H1 (cell line): ENCODE measurements around the gene NFX1. TPM values are rescaled to one million over a fixed set of nuclear protein-coding genes. Genes with fewer than 3 reads are reported as not detected.

Experiments
- CTCF ChIA-PET: fragments of 300-600 bp; sonication (Branson Sonifier 250); formaldehyde crosslinking; loops from one replicate; lab custom pipeline; 2021; ENCODE audit not compliant: partially characterized antibody; lab: Charles Lee
- POLR2A ChIA-PET: fragments of 300-600 bp; sonication (Branson Sonifier 250); formaldehyde crosslinking; loops from one replicate; lab custom pipeline; 2021; ENCODE audit warnings: inconsistent platforms; ENCODE audit not compliant: partially characterized antibody; lab: Charles Lee
- DNase-seq, 2 experiments: peaks; one replicate each; pipeline versions ENCODE4 v3.0.0 to v3.0.0-alpha.2; 2010 to 2022; ENCODE audit warnings: low spot score in 2 of 2, low read depth in 1 of 2, mixed read lengths in 1 of 2
- FAIRE-seq: peaks from 2 replicates; lab custom pipeline; 2011; peaks lifted over from hg19 to GRCh38; lab: Jason Lieb, UNC
- H2AFZ ChIP-seq: 2 replicates; pipeline ENCODE4 v1.8.1; 2012; ENCODE audit warnings: low read length, inconsistent platforms
- H2AK5ac ChIP-seq: 2 replicates; pipeline ENCODE4 v1.6.1; 2013; ENCODE audit warnings: low read depth, low read length
- H2BK120ac ChIP-seq: replicated peaks from 2 replicates; pipeline ENCODE3; 2013; ENCODE audit warnings: low read depth, low read length, inconsistent platforms
- H2BK12ac ChIP-seq: 2 replicates; pipeline ENCODE4 v1.6.1; 2013; ENCODE audit warnings: low read depth, low read length
- H2BK15ac ChIP-seq: 2 replicates; pipeline ENCODE4 v1.6.1; 2013; ENCODE audit warnings: low read length
- H2BK20ac ChIP-seq: 2 replicates; pipeline ENCODE4 v1.6.1; 2013; ENCODE audit warnings: low read length
- H2BK5ac ChIP-seq: 2 replicates; pipeline ENCODE4 v1.6.1; 2013; ENCODE audit warnings: low read depth, low read length
- H3K14ac ChIP-seq: 2 replicates; pipeline ENCODE4 v1.6.1; 2013; ENCODE audit warnings: inconsistent platforms; ENCODE audit not compliant: insufficient read length
- H3K18ac ChIP-seq: 2 replicates; pipeline ENCODE4 v1.6.1; 2013; ENCODE audit warnings: low read length; ENCODE audit errors: extremely low read depth
- H3K23ac ChIP-seq: 2 replicates; pipeline ENCODE4 v1.6.1; 2013; ENCODE audit warnings: inconsistent platforms; ENCODE audit not compliant: insufficient read length
- H3K23me2 ChIP-seq: 2 replicates; pipeline ENCODE4 v1.6.1; 2013; ENCODE audit warnings: low read depth, low read length
- H3K27ac ChIP-seq: 2 replicates; pipeline ENCODE4 v1.6.1; 2011; ENCODE audit warnings: low read depth, low read length, inconsistent platforms
- H3K27me3 ChIP-seq, 4 experiments: replicated peaks in 1 of 4; 1 replicate in 1 of 4; 2 replicates in 3 of 4; pipeline versions ENCODE4 v1.6.1 to v1.8.1; 2011 to 2013; ENCODE audit warnings: low read length in 3 of 4, mild to moderate bottlenecking in 3 of 4, inconsistent platforms in 2 of 4, mixed read lengths in 2 of 4, moderate library complexity in 1 of 4; ENCODE audit not compliant: control insufficient read depth in 3 of 4, insufficient read depth in 3 of 4; ENCODE audit errors: extremely low read depth in 1 of 4
- H3K36me3 ChIP-seq, 4 experiments: 2 replicates each; pipeline versions ENCODE4 v1.6.1 to v1.8.1; 2011 to 2013; ENCODE audit warnings: mild to moderate bottlenecking in 4 of 4, low read length in 3 of 4, moderate library complexity in 2 of 4, control low read depth in 1 of 4, inconsistent platforms in 1 of 4; ENCODE audit not compliant: insufficient read depth in 4 of 4, control insufficient read depth in 2 of 4
- H3K4ac ChIP-seq: replicated peaks from 2 replicates; pipeline ENCODE3; 2013; ENCODE audit warnings: low read length, low read depth, mixed read lengths, inconsistent platforms; ENCODE audit not compliant: insufficient read length
- H3K4me1 ChIP-seq, 4 experiments: replicated peaks in 1 of 4; 1 replicate in 1 of 4; 2 replicates in 3 of 4; pipeline versions ENCODE4 v1.6.1 to v1.8.1; 2011 to 2013; ENCODE audit warnings: low read length in 3 of 4, inconsistent platforms in 2 of 4, mixed read lengths in 1 of 4; ENCODE audit not compliant: insufficient read depth in 4 of 4, control insufficient read depth in 3 of 4
- H3K4me2 ChIP-seq, 2 experiments: 2 replicates each; pipeline versions ENCODE4 v1.6.1 to v1.8.1; 2011 to 2013; ENCODE audit warnings: low read depth in 2 of 2, low read length in 2 of 2, control low read depth in 1 of 2, inconsistent platforms in 1 of 2, mild to moderate bottlenecking in 1 of 2; ENCODE audit not compliant: insufficient read depth in 1 of 2
- H3K4me3 ChIP-seq, 4 experiments: fragments of 200-600, 300-600 bp in 1 of 4; sonication (generic), shearing (Covaris generic), sonication (Bioruptor Twin) in 1 of 4; 2 replicates each; pipeline versions ENCODE4 v1.5.1 to v1.8.1; 2011 to 2016; ENCODE audit warnings: low read length in 4 of 4, low read depth in 3 of 4, control low read depth in 2 of 4, inconsistent platforms in 2 of 4, mild to moderate bottlenecking in 2 of 4, mixed read lengths in 1 of 4, moderate library complexity in 1 of 4; ENCODE audit not compliant: insufficient read depth in 2 of 4; ENCODE audit errors: extremely low read depth in 1 of 4
- H3K56ac ChIP-seq: replicated peaks from 2 replicates; pipeline ENCODE3; 2013; ENCODE audit warnings: low read depth, mild to moderate bottlenecking, mixed read lengths, low read length, inconsistent platforms; ENCODE audit not compliant: insufficient read length
- H3K79me1 ChIP-seq: 2 replicates; pipeline ENCODE4 v1.6.1; 2013; ENCODE audit warnings: low read depth, low read length, control low read depth
- H3K79me2 ChIP-seq, 2 experiments: 2 replicates each; pipeline versions ENCODE4 v1.6.1 to v1.8.1; 2012 to 2013; ENCODE audit warnings: low read length in 2 of 2, mild to moderate bottlenecking in 2 of 2, inconsistent platforms in 1 of 2; ENCODE audit not compliant: insufficient read depth in 2 of 2, control insufficient read depth in 1 of 2
- H3K9ac ChIP-seq, 4 experiments: replicated peaks in 1 of 4; 1 replicate in 1 of 4; 2 replicates in 3 of 4; pipeline versions ENCODE4 v1.6.1 to v1.8.1; 2011 to 2013; ENCODE audit warnings: low read depth in 3 of 4, low read length in 3 of 4, control low read depth in 2 of 4, mild to moderate bottlenecking in 2 of 4, moderate library complexity in 2 of 4, inconsistent platforms in 1 of 4; ENCODE audit errors: extremely low read depth in 1 of 4
- H3K9me3 ChIP-seq, 2 experiments: 2 replicates each; pipeline versions ENCODE4 v1.6.1 to v1.8.1; 2012 to 2013; ENCODE audit warnings: mild to moderate bottlenecking in 2 of 2, moderate library complexity in 2 of 2, control low read depth in 1 of 2, inconsistent platforms in 1 of 2, low read depth in 1 of 2, low read length in 1 of 2, mixed read lengths in 1 of 2; ENCODE audit not compliant: insufficient read depth in 2 of 2
- H4K20me1 ChIP-seq, 2 experiments: replicated peaks in 1 of 2; 2 replicates each; pipeline versions ENCODE3 to v1.8.1; 2011 to 2013; ENCODE audit warnings: inconsistent platforms in 2 of 2, low read length in 2 of 2, mild to moderate bottlenecking in 1 of 2; ENCODE audit not compliant: insufficient read depth in 2 of 2, control insufficient read depth in 1 of 2
- H4K5ac ChIP-seq: 2 replicates; pipeline ENCODE4 v1.6.1; 2013; ENCODE audit warnings: low read length, low read depth, mixed read lengths, inconsistent platforms; ENCODE audit not compliant: insufficient read length
- H4K8ac ChIP-seq: 2 replicates; pipeline ENCODE4 v1.8.0; 2013; ENCODE audit warnings: mild to moderate bottlenecking, moderate library complexity, low read length, inconsistent platforms; ENCODE audit not compliant: insufficient read depth; ENCODE audit errors: extremely low read depth
- H4K91ac ChIP-seq: replicated peaks from 2 replicates; pipeline ENCODE3; 2013; ENCODE audit warnings: low read length, mixed read lengths, inconsistent platforms; ENCODE audit not compliant: insufficient read length
- ATF3 ChIP-seq: IDR thresholded peaks from 2 replicates; pipeline ENCODE4 v1.6.1; 2011; ENCODE audit warnings: low read depth, mild to moderate bottlenecking, low read length; ENCODE audit not compliant: insufficient read depth
- CHD2 ChIP-seq: IDR thresholded peaks from 2 replicates; pipeline ENCODE4 v1.6.1; 2012; ENCODE audit warnings: low read length, improper control_type of control experiment
- KDM4A ChIP-seq: IDR thresholded peaks from one replicate; pipeline ENCODE4 v1.7.1; 2012; ENCODE audit warnings: low read depth, mild to moderate bottlenecking, moderate library complexity, low read length, inconsistent platforms; ENCODE audit not compliant: severe bottlenecking
- RFX5 ChIP-seq: IDR thresholded peaks from 2 replicates; pipeline ENCODE4 v1.6.1; 2011; ENCODE audit warnings: low read depth, low read length, improper control_type of control experiment, borderline replicate concordance
- SP1 ChIP-seq: IDR thresholded peaks from 2 replicates; pipeline ENCODE4 v1.6.1; 2011; ENCODE audit warnings: low read depth, low read length
- SUZ12 ChIP-seq: fragments of 200-600 bp; sonication (generic); IDR thresholded peaks from 2 replicates; pipeline ENCODE4 v1.6.1; 2012; ENCODE audit warnings: mild to moderate bottlenecking, inconsistent platforms, low read length, moderate library complexity, mixed read lengths
- YY1 ChIP-seq: IDR thresholded peaks from 2 replicates; pipeline ENCODE4 v1.6.1; 2011; ENCODE audit warnings: low read depth, mild to moderate bottlenecking, low read length
- WGBS, 2 experiments: shearing (Covaris generic) in 1 of 2; methylation state at CpG; one replicate each; pipeline versions ENCODE4 v1.1.6 to v1.1.7; 2013 to 2015; ENCODE audit warnings: low lambda C conversion rate in 2 of 2, mixed read lengths in 2 of 2, inconsistent platforms in 1 of 2, low coverage in 1 of 2, missing lambda C conversion rate in 1 of 2; ENCODE audit not compliant: insufficient replicate concordance in 2 of 2, insufficient coverage in 1 of 2, insufficient read length in 1 of 2; ENCODE audit errors: extremely low coverage in 1 of 2, missing lambda C conversion rate in 1 of 2; 5-methylcytosine and 5-hydroxymethylcytosine counted together
- polyA plus RNA-seq, 7 experiments: library from polyadenylated mRNA; depleted of rRNA in 3 of 7; stranded (reverse) in 5 of 7; unstranded in 2 of 7; fragments of >200 nt in 5 of 7; fragments of 200-250 nt in 2 of 7; gene quantifications; 1 replicate in 5 of 7; 2 replicates in 1 of 7; 4 replicates in 1 of 7; pipeline versions ENCODE4 v1.2.1 to v1.2.3, GENCODE V29; 2011 to 2013; ENCODE audit warnings: missing spikeins in 2 of 7, mixed read lengths in 2 of 7
- total RNA-seq: library from RNA; stranded (reverse); fragmentation: NEBNext Ultra II Directional; extraction: Animal tissue kit (Norgen Biotek cat#: 25700); gene quantifications from 2 replicates; pipeline ENCODE4 v1.2.1, GENCODE V29; 2021
- TF ChIP-seq, protein P1 (sequence below): IDR thresholded peaks from 2 replicates; pipeline ENCODE4 v1.6.1; 2012; ENCODE audit warnings: inconsistent platforms
- TF ChIP-seq, protein P2 (sequence below), 3 experiments: IDR thresholded peaks; 1 replicate in 2 of 3; 2 replicates in 1 of 3; pipeline versions ENCODE4 v1.5.1 to v1.6.1; 2011; ENCODE audit warnings: low read length in 3 of 3, mild to moderate bottlenecking in 3 of 3, inconsistent platforms in 2 of 3, low read depth in 1 of 3, moderate library complexity in 1 of 3; ENCODE audit not compliant: insufficient read depth in 1 of 3; ENCODE audit errors: control extremely low read depth in 1 of 3
- TF ChIP-seq, protein P3 (sequence below): IDR thresholded peaks from 2 replicates; pipeline ENCODE4 v1.6.1; 2012; ENCODE audit warnings: inconsistent platforms

NFX1 gene
- total and polyA plus RNA-seq, 2 of the 8 experiments (the other 6 are each of a cell fraction or from before 2014, with no cell fraction given) = 19.4 to 28.4 TPM

DNA sequence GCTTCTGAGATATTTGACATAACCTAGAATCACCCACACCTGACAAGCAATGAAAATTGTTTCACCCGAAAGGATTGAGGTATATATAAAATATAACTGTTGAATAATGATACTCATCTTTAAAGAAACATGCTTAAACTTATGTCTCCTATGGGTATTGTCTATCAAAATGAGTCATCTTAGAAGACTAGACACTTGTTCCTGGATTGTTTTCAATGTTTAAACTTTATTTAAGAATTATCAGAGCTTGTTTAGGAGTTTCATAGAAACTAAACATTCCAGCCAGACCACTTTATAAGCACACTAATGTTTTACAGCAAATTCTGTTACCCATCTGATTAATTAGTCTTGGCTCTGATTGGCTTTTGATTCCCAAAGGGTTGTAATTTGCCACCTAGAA is 19.6 kb downstream of the NFX1 start:
- no peak overlapping the region for H3K23ac ChIP-seq
- CTCF ChIA-PET = interaction anchor here (1.5 kb wide), 1 partner anchor 143 kb away, joined by 3 read pairs; no protein-coding TSS in a partner anchor
- TF ChIP-seq, protein P1, sequence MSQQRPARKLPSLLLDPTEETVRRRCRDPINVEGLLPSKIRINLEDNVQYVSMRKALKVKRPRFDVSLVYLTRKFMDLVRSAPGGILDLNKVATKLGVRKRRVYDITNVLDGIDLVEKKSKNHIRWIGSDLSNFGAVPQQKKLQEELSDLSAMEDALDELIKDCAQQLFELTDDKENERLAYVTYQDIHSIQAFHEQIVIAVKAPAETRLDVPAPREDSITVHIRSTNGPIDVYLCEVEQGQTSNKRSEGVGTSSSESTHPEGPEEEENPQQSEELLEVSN = no peak
- TF ChIP-seq ATF3 (no peak), SUZ12 (no peak), SP1 (no peak), CHD2 (no peak), RFX5 (no peak), YY1 (no peak), KDM4A (no peak)
- TF ChIP-seq, protein P2, sequence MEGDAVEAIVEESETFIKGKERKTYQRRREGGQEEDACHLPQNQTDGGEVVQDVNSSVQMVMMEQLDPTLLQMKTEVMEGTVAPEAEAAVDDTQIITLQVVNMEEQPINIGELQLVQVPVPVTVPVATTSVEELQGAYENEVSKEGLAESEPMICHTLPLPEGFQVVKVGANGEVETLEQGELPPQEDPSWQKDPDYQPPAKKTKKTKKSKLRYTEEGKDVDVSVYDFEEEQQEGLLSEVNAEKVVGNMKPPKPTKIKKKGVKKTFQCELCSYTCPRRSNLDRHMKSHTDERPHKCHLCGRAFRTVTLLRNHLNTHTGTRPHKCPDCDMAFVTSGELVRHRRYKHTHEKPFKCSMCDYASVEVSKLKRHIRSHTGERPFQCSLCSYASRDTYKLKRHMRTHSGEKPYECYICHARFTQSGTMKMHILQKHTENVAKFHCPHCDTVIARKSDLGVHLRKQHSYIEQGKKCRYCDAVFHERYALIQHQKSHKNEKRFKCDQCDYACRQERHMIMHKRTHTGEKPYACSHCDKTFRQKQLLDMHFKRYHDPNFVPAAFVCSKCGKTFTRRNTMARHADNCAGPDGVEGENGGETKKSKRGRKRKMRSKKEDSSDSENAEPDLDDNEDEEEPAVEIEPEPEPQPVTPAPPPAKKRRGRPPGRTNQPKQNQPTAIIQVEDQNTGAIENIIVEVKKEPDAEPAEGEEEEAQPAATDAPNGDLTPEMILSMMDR (IDR thresholded peaks at IDR 0.05; ENCODE audit: control extremely low read depth in 1 of 3, insufficient read depth in 1 of 3, low read depth in 1 of 3, low read length in 3 of 3) = no peak
- TF ChIP-seq, protein P3, sequence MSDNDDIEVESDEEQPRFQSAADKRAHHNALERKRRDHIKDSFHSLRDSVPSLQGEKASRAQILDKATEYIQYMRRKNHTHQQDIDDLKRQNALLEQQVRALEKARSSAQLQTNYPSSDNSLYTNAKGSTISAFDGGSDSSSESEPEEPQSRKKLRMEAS = no peak

More for the DNA sequence above, 19.6 kb downstream of the NFX1 start:
- Histone ChIP-seq H4K8ac (no peak overlapping the region), H2BK5ac (no peak overlapping the region), H3K18ac (no peak overlapping the region), H3K56ac (no peak overlapping the region), H2BK15ac (no peak overlapping the region), H4K5ac (no peak overlapping the region), H3K4me1 (no peaks in the 10 kb centered on the region), H4K20me1 (peaks cover 0 to 3% of the 10 kb centered on the region in 2 experiments), H3K36me3 (peaks cover 27 to 81% (median 56%) of the 10 kb centered on the region in 4 experiments), H3K79me2 (no peaks in the 10 kb centered on the region), H3K4me2 (no peak overlapping the region), H3K4ac (no peak overlapping the region), H2AK5ac (no peak overlapping the region), H3K4me3 (no peak overlapping the region), H3K9ac (no peak overlapping the region), H3K27me3 (no peaks in the 10 kb centered on the region), H4K91ac (no peak overlapping the region), H3K14ac (no peak overlapping the region), H2BK20ac (no peak overlapping the region), H3K9me3 (no peaks in the 10 kb centered on the region), H3K79me1 (no peaks in the 10 kb centered on the region), H2BK12ac (no peak overlapping the region), H3K27ac (no peak overlapping the region), H3K23me2 (no peaks in the 10 kb centered on the region), H2BK120ac (no peak overlapping the region), H2AFZ (no peak overlapping the region)
- POLR2A ChIA-PET = interaction anchor here (1.3 to 1.8 kb wide), 2 partner anchors 13 to 20 kb away, joined by 3 to 5 read pairs; partner anchors contain the start of gene NFX1
- DNase-seq = no peak
- FAIRE-seq = no peak
- 96% methylated on average over 1 of the region's 1 CpG; no CpG with 5 or more reads in 1 of the 2 experiments for WGBS, 2 experiments
